Measurements from ENCODE around the gene COG7. TPM values are rescaled to one million over a fixed set of nuclear protein-coding genes. Genes with fewer than 3 reads are reported as not detected.
"Not testable (repeated sequence)": the region's sequence is repeated elsewhere in the genome, so short reads cannot be mapped to it uniquely, and the experiment has no call there.

COG7 gene
- total RNA-seq, 4 donors from 2014 or later, result 20.1 to 81.7 (median 50.4) TPM

GRCh38 chr16:23397464-23397863, 55.5 kb downstream of the COG7 start:
- Histone ChIP-seq H3K36me3 (peaks cover 0 to 78% (median 0%) of the 10 kb centered on the region in 3 donors), H3K27me3 (no peaks in the 10 kb centered on the region), H3K4me1 (no peaks in the 10 kb centered on the region), H3K9me3 (no peaks in the 10 kb centered on the region), H3K4me3 (no peak overlapping the region), H3K27ac (no peak overlapping the region)
- DNase-seq, result no peak
- TF ChIP-seq CTCF (IDR thresholded peaks at IDR 0.05) (no peak), POLR2A (IDR thresholded peaks at IDR 0.05) (no peak)

GRCh38 chr16:23395732-23396131, 57.3 kb downstream of the COG7 start:
- H3K36me3 ChIP-seq, result peaks cover 0 to 78% (median 0%) of the 10 kb centered on the region in 3 donors
- H3K27ac ChIP-seq, result no peak overlapping the region
- TF ChIP-seq CTCF (IDR thresholded peaks at IDR 0.05), result no peak
- no peak for TF ChIP-seq POLR2A (IDR thresholded peaks at IDR 0.05)
- H3K4me3 ChIP-seq, result no peak overlapping the region
- no peaks in the 10 kb centered on the region for H3K9me3 ChIP-seq
- H3K4me1 ChIP-seq, result no peaks in the 10 kb centered on the region
- H3K27me3 ChIP-seq, result no peaks in the 10 kb centered on the region
- no peak for DNase-seq

GRCh38 chr16:23394141-23394831, 58.7 kb downstream of the COG7 start:
- H3K36me3 ChIP-seq, result peaks cover 0 to 75% (median 0%) of the 10 kb centered on the region in 3 donors
- H3K4me1 ChIP-seq, result no peaks in the 10 kb centered on the region
- no peak for DNase-seq
- H3K4me3 ChIP-seq, result no peak overlapping the region
- TF ChIP-seq CTCF (IDR thresholded peaks at IDR 0.05) (no peak), POLR2A (IDR thresholded peaks at IDR 0.05) (no peak)
- H3K9me3 ChIP-seq, result no peaks in the 10 kb centered on the region
- H3K27ac ChIP-seq, result no peak overlapping the region
- no peaks in the 10 kb centered on the region for H3K27me3 ChIP-seq

- Histone ChIP-seq H3K27me3 (no peaks in the 10 kb centered on the region), H3K9me3 (no peaks in the 10 kb centered on the region), H3K4me3 (no peak overlapping the region), H3K4me1 (no peaks in the 10 kb centered on the region), H3K36me3 (peaks cover 0 to 66% (median 0%) of the 10 kb centered on the region in 3 donors), H3K27ac (no peak overlapping the region)
- peak in 1 of 3 donors; percentile 37 for DNase-seq
- TF ChIP-seq CTCF (IDR thresholded peaks at IDR 0.05), result no peak
- no peak for TF ChIP-seq POLR2A (IDR thresholded peaks at IDR 0.05)
These were observed 60.8 kb downstream of the COG7 start for GRCh38 chr16:23392223-23392600.

- TF ChIP-seq CTCF (IDR thresholded peaks at IDR 0.05), result no peak
- peak in 1 of 3 donors; percentile 31 for DNase-seq
- Histone ChIP-seq H3K9me3 (no peaks in the 10 kb centered on the region), H3K4me3 (no peak overlapping the region), H3K27ac (no peak overlapping the region), H3K27me3 (no peaks in the 10 kb centered on the region), H3K4me1 (no peaks in the 10 kb centered on the region), H3K36me3 (peaks cover 0 to 60% (median 0%) of the 10 kb centered on the region in 3 donors)
These were observed 61.4 kb downstream of the COG7 start for GRCh38 chr16:23391381-23392222.

GRCh38 chr16:23389936-23390335, 63.1 kb downstream of the COG7 start:
- H3K27ac ChIP-seq, H3K4me1 ChIP-seq, H3K4me3 ChIP-seq, H3K27me3 ChIP-seq, H3K9me3 ChIP-seq: not testable (repeated sequence)
- DNase-seq, result peak in 1 of 3 donors; percentile 19
- peaks cover 0 to 46% (median 0%) of the 10 kb centered on the region in 3 donors for H3K36me3 ChIP-seq

All from Peyer's patch (tissue), 4 donors.